HG02678 (cell line): ENCODE data around the gene WFDC10B.
"Not testable (repeated sequence)": the region's sequence is repeated elsewhere in the genome, so short reads cannot be mapped to it uniquely, and the experiment has no call there.

Experiments used
- ATAC-seq: cut with Tn5 transposase; IDR thresholded peaks from one replicate; pipeline ENCODE4 v1.9.1; 2021; ENCODE audit warnings: mild to moderate bottlenecking, moderate library complexity; ENCODE audit not compliant: unreplicated experiment

WFDC10B gene

DNA sequence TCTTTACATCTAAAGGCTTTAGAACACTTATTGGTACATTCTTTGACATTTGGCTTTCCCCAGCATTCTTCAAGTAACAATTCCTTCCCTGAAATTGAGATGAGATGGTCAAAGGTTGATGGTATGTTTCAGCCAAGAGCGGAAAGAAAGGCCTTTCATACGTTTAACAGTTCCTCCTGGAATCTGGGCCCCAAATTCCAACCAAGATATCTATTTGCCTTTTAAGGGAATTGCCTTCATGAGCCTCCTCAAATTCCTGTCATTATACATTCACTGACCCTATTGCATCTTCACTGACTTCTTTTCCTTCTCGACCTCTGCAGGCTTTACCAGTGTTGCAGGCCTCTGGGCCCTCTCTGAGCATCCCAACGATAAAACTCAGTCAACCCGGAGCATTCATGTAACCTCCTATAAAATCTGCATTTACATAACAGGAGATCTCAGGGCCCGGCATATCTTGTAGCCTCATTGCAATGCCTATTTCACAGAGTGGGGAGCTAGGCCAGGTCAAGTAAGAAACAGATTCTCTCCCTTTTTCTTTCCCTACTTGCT, 55.4 kb downstream of the WFDC10B start:
- no peak for ATAC-seq

DNA sequence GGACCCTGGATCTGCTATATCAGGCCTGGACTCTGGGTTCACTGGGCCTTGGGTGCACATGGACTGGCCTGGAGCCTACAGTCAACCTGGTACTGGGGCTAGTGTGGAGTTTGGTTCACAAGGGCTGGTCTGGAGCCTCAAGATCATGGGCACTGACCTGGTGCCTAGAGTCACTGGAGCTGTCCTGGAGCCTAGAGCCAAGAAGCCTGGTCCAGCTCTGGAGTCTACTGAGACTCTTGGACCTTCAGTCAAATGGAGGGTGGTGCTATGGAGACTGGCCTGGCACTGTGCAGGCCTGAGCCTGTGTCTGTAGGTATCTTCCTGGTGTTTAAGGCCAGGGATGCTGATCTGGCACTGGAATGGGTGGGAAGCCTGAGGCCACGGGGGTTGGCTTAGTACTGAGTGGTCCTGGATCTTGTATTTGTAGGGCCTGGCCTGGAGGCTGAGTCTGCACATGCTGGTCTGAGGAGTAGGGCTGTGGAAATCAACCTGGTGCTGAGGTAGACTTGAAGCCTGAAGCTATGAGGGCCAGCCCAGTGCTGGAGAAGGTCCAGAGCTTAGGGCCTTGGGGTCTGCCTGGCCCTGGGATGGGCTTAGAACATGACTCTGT, 57.3 kb downstream of the WFDC10B start:
- no peak for ATAC-seq

DNA sequence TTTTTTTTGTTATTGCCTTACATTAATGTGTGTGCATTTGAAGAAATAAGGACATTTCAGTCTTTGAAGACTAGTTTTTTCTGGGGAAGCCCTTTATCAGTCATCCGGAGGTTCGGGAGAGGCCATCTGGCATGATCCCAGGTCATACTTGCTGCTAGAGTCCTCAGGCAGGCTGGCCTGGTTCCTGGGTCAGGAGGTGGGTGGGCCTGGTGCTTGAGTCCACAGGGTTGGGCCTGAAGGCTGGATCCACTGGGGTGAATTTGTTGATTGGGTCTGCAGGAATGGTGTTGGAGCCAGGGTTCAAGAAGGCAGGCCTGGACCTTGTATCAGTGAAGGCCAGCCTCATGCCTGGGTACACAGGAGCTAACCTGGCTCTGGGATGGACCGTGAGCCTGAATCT, 57.9 kb downstream of the WFDC10B start:
- no peak for ATAC-seq

DNA sequence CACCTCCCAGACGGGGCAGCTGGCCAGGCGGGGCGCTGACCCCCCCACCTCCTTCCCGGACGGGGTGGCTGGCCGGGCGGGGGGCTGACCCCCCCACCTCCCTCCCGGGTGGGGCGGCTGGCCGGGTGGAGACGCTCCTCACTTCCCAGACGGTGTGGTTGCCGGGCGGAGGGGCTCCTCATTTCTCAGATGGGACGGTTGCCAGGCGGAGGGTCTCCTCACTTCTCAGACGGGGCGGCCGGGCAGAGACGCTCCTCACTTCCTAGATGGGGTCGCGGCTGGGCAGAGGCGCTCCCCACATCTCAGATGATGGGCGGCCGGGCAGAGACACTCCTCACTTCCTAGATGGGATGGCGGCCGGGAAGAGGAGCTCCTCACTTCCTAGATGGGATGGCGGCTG, 59.0 kb downstream of the WFDC10B start:
- not testable (repeated sequence) for ATAC-seq

DNA sequence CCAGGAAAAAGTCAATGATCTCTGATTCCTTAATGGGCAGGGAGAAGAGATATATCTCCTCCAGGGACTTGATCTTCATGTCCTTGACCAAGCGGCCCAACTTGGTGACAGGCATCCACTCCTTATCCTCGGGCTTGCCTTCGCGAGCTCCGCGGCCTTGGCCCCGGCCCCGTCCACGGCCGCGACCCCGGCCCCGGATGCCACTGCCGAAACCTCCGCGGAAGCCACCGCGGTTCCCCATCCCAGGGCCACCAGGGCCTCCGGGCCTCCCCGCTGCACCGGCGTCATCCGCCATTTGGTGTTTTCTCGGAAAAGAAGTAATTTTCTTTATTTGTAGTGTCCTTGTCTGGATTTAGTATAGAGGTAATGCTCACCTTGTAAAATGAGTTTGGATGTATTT, 63.7 kb downstream of the WFDC10B start:
- ATAC-seq: not testable (repeated sequence)

DNA sequence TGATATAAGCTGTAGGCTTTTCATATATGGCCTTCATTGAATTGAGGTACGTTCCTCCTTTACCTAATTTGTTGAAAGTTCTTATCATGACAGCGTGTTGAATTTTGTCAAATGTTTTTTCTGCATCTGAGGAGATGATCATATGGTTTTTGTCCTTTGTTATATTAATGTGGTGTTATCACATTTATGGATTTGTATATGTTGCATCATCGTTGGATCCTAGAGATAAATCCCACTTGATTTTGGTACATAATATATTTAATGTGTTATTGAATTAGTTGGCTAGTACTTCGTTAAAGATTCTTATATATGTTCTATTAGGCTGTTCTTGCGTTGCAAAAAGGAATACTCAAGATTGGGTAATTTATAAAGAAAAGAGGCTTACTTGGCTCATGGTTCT, 65.1 kb downstream of the WFDC10B start:
- no peak for ATAC-seq

DNA sequence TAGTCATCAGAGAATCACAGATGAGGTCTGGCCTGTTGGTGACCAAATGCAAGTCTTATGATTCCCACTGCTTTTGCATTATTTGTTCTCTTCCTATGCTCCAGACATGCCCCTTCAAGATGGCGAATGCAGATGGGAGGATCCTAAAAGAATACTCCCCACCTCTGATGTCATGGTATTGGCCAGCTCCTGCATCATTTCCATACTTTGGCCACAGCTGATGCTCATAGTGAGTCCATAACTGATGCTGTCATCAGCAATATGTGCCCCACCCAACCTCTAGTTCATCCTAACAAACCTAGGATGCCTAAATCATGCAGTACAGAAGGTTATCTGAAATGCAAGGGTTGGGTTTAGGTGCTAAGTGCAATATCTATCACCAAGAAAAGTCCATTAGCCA, 68.3 kb downstream of the WFDC10B start:
- no peak for ATAC-seq
